Esophagus muscularis mucosa (tissue), 4 donors: ENCODE data around the gene GOLIM4. TPM values are rescaled to one million over a fixed set of nuclear protein-coding genes. Genes with fewer than 3 reads are reported as not detected.

Experiments used
- DNase-seq: peaks from one replicate; pipeline ENCODE4 v3.0.0-alpha.2; 2017; ENCODE audit errors: extremely low spot score
- H3K27ac ChIP-seq, 4 donors: fragments of 200-600 bp; sonication (generic); replicated peaks in 1 of 4; 1 replicate in 3 of 4; 2 replicates in 1 of 4; pipeline ENCODE4 v1.5.1; 2016 to 2019; ENCODE audit warnings: mild to moderate bottlenecking in 1 of 4
- H3K27me3 ChIP-seq, 4 donors: fragments of 200-600 bp; sonication (generic); one replicate each; pipeline versions ENCODE4 v1.5.1 to v1.6.0; 2016 to 2019
- H3K36me3 ChIP-seq, 4 donors: fragments of 200-600 bp; sonication (generic); one replicate each; pipeline ENCODE4 v1.5.1; 2016 to 2019
- H3K4me1 ChIP-seq, 4 donors: fragments of 200-600 bp; sonication (generic); one replicate each; pipeline ENCODE4 v1.5.1; 2016 to 2019
- H3K4me3 ChIP-seq, 4 donors: fragments of 200-600 bp; sonication (generic); 1 replicate in 2 of 4; 2 replicates in 2 of 4; pipeline ENCODE4 v1.5.1; 2016 to 2019; ENCODE audit warnings: mild to moderate bottlenecking in 4 of 4, moderate library complexity in 1 of 4
- H3K9me3 ChIP-seq, 4 donors: fragments of 200-600 bp; sonication (generic); 1 replicate in 3 of 4; 2 replicates in 1 of 4; pipeline ENCODE4 v1.5.1; 2016 to 2019
- EP300 ChIP-seq: sonication (generic); formaldehyde crosslinking; IDR thresholded peaks from one replicate; pipeline ENCODE4 v1.6.1; 2017; ENCODE audit warnings: antibody characterized with exemption
- POLR2A ChIP-seq: fragments of 450-650 bp; IDR thresholded peaks from one replicate; pipeline ENCODE4 v1.6.1; 2017; ENCODE audit warnings: antibody characterized with exemption, moderate library complexity, mild to moderate bottlenecking, low read depth
- POLR2AphosphoS5 ChIP-seq, 2 donors: sonication (generic); formaldehyde crosslinking; IDR thresholded peaks; one replicate each; pipeline ENCODE4 v1.6.1; 2017; ENCODE audit warnings: antibody characterized with exemption in 2 of 2
- WGBS: methylation state at CpG from one replicate; pipeline ENCODE4 v1.1.5; 2018; 5-methylcytosine and 5-hydroxymethylcytosine counted together
- intact Hi-C: fragments of 100-400 bp; cut with DNase I; formaldehyde crosslinking; loops from one replicate; pipeline ENCODE4 v1.15.1; 2023
- total RNA-seq, 4 donors: library from RNA; depleted of rRNA; stranded (reverse); fragments of >200 nt; gene quantifications; one replicate each; pipeline versions ENCODE4 v1.1.0 to v1.2.1, GENCODE V29; 2016
- TF ChIP-seq, protein P1 (sequence below), 3 experiments: fragments of 200-600 bp in 2 of 3; fragments of 450-650 bp in 1 of 3; sonication (generic) in 2 of 3; IDR thresholded peaks; one replicate each; pipeline ENCODE4 v1.5.1; 2017 to 2019; ENCODE audit warnings: antibody characterized with exemption in 3 of 3, mild to moderate bottlenecking in 2 of 3, moderate library complexity in 1 of 3

GOLIM4 gene
- total RNA-seq, 4 donors from 2014 or later, result 41.7 to 46.5 (median 45.0) TPM

DNA sequence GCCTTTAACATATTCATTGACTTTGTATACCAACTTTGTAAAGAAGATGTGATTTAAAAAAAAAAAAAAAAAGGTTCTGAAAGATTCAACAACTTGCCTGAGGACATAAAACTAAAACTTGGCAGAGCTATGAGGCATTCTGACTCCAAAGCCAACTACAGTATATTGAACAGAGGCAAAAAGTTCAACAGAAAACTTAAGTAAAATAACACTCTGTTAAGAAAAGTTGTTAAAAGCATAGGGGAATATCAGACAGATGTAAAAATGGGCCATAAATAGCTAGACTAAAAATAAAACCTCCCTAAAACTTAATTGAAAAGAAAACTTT lies 23.4 kb downstream of the GOLIM4 start:
- no peak for TF ChIP-seq POLR2AphosphoS5 (IDR thresholded peaks at IDR 0.05)
- no peak for TF ChIP-seq EP300
- no peak for TF ChIP-seq POLR2A
- no peak for DNase-seq
- no peak overlapping the region for H3K4me3 ChIP-seq
- H3K27ac ChIP-seq, result no peak overlapping the region
- H3K36me3 ChIP-seq, result no peaks in the 10 kb centered on the region
- H3K9me3 ChIP-seq, result no peaks in the 10 kb centered on the region
- H3K4me1 ChIP-seq, result peaks cover 11 to 32% (median 24%) of the 10 kb centered on the region in 4 donors
- H3K27me3 ChIP-seq, result no peaks in the 10 kb centered on the region
- intact Hi-C loops, result no loop called here

DNA sequence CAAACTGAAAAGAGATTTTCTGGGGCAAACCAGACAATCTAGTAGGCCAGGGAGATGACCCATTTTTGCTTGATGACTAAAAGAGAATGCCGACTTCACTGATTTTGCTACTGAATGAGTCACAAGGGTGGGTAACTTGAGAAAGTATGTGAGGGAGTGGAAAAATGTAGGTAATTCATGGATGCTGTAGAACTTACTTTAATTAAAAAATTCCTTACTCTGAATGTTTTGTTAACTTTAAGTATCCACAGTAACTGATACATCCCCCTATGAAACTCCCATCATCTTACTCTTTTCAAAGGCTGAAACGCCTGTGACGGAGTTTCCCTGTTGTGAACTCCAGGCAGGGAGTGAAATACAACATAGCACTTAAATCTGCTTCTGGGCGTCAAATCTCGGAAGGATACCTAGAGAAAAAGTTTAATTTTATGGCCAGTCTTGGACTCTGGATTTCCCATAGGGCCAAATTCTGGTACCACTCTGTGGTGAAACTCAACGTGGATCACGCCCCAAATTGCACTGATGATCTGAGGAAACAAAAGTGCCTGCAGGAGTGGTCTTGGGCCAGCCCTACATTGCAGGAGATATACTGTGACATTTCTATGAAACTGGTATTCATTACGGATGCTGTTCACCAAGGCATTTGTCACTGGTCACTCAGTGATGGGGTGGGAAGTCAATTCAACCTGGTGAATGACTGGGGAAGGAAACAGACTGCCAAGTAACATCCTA lies 24.0 kb downstream of the GOLIM4 start:
- Histone ChIP-seq H3K4me1 (peaks cover 15 to 32% (median 24%) of the 10 kb centered on the region in 4 donors), H3K9me3 (no peaks in the 10 kb centered on the region), H3K27me3 (no peaks in the 10 kb centered on the region), H3K4me3 (no peak overlapping the region), H3K27ac (peak overlapping the region in 3 of 4 donors; percentile 17 to 34 (median 20)), H3K36me3 (no peaks in the 10 kb centered on the region)
- no peak for DNase-seq
- intact Hi-C loops, result no loop called here
- WGBS, result 71% methylated on average over 8 of the region's 8 CpGs
- no peak for TF ChIP-seq POLR2A
- no peak for TF ChIP-seq POLR2AphosphoS5 (IDR thresholded peaks at IDR 0.05)

DNA sequence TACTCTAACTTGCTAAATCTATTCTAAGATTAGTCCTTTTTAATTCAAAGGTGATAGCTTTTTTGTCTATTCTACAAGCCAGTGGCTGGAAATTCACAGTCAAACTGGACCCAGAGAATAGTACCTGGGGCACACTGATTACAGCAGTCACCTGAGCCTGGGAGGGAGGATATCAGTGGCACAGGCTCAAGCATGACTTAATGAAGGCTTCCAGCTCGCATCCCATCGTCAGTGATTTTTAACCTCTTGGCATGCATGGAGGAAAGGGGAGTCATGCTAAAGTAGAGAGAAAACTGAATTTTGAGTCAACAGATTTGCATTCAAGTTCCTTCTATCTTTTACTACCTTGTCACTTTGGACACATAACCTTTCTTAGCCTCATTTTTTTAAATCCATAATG lies 24.8 kb downstream of the GOLIM4 start:
- no peak overlapping the region for H3K4me3 ChIP-seq
- peaks cover 16 to 40% (median 27%) of the 10 kb centered on the region in 4 donors for H3K4me1 ChIP-seq
- WGBS, result 24% methylated on average over 2 of the region's 2 CpGs
- TF ChIP-seq EP300, result no peak
- no peak for TF ChIP-seq POLR2AphosphoS5 (IDR thresholded peaks at IDR 0.05)
- TF ChIP-seq POLR2A, result no peak
- TF ChIP-seq, protein P1, sequence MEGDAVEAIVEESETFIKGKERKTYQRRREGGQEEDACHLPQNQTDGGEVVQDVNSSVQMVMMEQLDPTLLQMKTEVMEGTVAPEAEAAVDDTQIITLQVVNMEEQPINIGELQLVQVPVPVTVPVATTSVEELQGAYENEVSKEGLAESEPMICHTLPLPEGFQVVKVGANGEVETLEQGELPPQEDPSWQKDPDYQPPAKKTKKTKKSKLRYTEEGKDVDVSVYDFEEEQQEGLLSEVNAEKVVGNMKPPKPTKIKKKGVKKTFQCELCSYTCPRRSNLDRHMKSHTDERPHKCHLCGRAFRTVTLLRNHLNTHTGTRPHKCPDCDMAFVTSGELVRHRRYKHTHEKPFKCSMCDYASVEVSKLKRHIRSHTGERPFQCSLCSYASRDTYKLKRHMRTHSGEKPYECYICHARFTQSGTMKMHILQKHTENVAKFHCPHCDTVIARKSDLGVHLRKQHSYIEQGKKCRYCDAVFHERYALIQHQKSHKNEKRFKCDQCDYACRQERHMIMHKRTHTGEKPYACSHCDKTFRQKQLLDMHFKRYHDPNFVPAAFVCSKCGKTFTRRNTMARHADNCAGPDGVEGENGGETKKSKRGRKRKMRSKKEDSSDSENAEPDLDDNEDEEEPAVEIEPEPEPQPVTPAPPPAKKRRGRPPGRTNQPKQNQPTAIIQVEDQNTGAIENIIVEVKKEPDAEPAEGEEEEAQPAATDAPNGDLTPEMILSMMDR (IDR thresholded peaks at IDR 0.05), result no peak
- peak overlapping the region in 2 of 4 donors; percentile 17 to 20 for H3K27ac ChIP-seq
- no peaks in the 10 kb centered on the region for H3K27me3 ChIP-seq
- H3K9me3 ChIP-seq, result no peaks in the 10 kb centered on the region
- H3K36me3 ChIP-seq, result no peaks in the 10 kb centered on the region
- DNase-seq, result no peak
- intact Hi-C loops, result no loop called here

DNA sequence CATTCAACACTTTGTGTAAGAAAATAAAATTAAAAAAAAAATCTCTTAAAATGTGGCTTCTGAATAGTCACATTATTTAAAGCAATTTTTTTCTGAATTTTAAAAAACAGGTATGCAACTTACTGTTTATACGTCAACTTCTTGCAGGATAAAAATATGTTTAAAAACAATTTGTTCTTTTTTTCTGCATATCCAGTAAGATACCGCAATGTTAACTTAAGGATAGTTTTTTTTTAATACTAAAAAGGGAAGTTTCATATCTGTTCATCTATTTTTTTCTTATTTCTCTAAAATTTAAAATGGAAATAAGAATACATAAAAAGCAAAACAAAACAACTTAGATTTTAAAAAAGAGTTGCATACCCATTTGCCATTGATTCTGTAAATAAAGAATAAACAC lies 27.4 kb downstream of the GOLIM4 start:
- intact Hi-C loops, result no loop called here
- WGBS, result 83% methylated on average over 2 of the region's 2 CpGs
- no peak for DNase-seq
- Histone ChIP-seq H3K27ac (no peak overlapping the region), H3K4me3 (no peak overlapping the region), H3K36me3 (no peaks in the 10 kb centered on the region), H3K9me3 (no peaks in the 10 kb centered on the region), H3K4me1 (peaks cover 8 to 45% (median 32%) of the 10 kb centered on the region in 4 donors), H3K27me3 (no peaks in the 10 kb centered on the region)
- TF ChIP-seq EP300, result no peak

DNA sequence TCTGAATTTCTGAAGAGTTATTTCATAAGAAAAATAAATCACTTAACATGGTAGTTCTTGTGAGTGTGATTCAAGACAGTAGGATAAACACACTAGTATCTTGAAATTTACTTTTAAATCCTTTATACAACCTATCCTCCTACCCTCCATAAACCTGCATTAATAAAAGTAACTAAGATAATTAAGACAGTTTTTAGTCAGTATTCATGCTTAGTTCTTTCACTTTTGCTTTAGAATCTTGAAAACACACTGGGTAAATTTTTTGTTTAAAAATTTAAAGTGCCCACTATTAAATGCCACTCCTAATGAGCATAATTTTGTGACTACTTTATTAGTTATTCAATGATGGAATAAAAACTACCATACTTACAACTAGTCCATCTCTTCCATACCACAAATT lies 28.8 kb downstream of the GOLIM4 start:
- no peak overlapping the region for H3K27ac ChIP-seq
- no peaks in the 10 kb centered on the region for H3K36me3 ChIP-seq
- no peak overlapping the region for H3K4me3 ChIP-seq
- peaks cover 15 to 45% (median 39%) of the 10 kb centered on the region in 4 donors for H3K4me1 ChIP-seq
- DNase-seq, result no peak
- TF ChIP-seq POLR2AphosphoS5 (IDR thresholded peaks at IDR 0.05), result no peak
- TF ChIP-seq, protein P1 (IDR thresholded peaks at IDR 0.05), result no peak
- no peak for TF ChIP-seq POLR2A
- TF ChIP-seq EP300, result no peak
- no peaks in the 10 kb centered on the region for H3K27me3 ChIP-seq
- intact Hi-C loops, result no loop called here
- H3K9me3 ChIP-seq, result no peaks in the 10 kb centered on the region

DNA sequence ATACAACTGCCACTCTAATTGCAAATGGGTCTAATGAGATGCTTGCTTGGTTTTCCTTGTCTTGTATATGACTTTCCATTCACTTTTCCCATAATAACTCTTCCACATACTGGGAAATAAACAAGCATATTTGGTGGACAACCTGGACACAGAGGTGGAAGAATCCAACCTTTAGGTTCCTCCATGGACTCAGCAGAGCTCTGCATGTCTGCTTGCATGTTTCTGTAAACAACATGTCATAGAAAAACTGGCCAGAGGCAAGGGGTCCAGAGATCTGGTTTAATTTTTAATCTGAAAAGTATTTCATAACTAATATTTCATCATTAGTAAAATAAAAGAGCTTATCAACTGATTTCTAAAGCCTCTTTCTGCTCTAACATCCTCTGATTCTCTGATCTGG lies 30.2 kb downstream of the GOLIM4 start:
- Histone ChIP-seq H3K4me1 (peaks cover 19 to 40% (median 36%) of the 10 kb centered on the region in 4 donors), H3K27me3 (no peaks in the 10 kb centered on the region), H3K4me3 (no peak overlapping the region), H3K27ac (no peak overlapping the region), H3K9me3 (no peaks in the 10 kb centered on the region), H3K36me3 (no peaks in the 10 kb centered on the region)
- intact Hi-C loops, result no loop called here
- TF ChIP-seq POLR2AphosphoS5 (IDR thresholded peaks at IDR 0.05), result no peak
- TF ChIP-seq, protein P1 (IDR thresholded peaks at IDR 0.05), result no peak
- no peak for TF ChIP-seq EP300
- TF ChIP-seq POLR2A, result no peak
- no peak for DNase-seq
